NCI-H187 treated with DMSO at 0.1 percent for 48 hours (cell line): ENCODE data around the gene ULK3.

ENCODE experiments used
- DNase-seq: peaks from one replicate; lab custom pipeline; 2025; lab: John Stamatoyannopoulos, UW

The ULK3 gene

DNA sequence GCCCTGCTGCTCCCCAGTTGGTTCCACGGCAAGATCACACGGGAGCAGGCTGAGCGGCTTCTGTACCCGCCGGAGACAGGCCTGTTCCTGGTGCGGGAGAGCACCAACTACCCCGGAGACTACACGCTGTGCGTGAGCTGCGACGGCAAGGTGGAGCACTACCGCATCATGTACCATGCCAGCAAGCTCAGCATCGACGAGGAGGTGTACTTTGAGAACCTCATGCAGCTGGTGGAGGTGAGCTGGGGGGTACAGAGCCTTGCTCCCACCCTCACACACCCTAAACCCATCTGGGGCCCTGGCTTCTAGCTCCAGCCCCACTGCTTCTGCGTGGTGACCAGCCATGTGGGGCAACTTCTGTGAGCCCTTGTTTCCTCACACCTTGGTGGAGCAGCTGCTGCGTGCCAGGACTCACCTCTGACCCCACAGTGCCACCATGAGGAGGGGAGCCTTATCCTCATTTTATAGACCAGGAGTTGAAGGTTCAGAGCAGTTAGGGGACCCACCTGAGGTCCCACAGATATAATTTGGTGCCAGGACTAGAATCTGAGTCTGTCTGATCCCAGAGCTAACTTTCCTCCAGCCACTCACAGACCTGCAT, 43.6 kb downstream of the ULK3 start:
- no peak for DNase-seq

DNA sequence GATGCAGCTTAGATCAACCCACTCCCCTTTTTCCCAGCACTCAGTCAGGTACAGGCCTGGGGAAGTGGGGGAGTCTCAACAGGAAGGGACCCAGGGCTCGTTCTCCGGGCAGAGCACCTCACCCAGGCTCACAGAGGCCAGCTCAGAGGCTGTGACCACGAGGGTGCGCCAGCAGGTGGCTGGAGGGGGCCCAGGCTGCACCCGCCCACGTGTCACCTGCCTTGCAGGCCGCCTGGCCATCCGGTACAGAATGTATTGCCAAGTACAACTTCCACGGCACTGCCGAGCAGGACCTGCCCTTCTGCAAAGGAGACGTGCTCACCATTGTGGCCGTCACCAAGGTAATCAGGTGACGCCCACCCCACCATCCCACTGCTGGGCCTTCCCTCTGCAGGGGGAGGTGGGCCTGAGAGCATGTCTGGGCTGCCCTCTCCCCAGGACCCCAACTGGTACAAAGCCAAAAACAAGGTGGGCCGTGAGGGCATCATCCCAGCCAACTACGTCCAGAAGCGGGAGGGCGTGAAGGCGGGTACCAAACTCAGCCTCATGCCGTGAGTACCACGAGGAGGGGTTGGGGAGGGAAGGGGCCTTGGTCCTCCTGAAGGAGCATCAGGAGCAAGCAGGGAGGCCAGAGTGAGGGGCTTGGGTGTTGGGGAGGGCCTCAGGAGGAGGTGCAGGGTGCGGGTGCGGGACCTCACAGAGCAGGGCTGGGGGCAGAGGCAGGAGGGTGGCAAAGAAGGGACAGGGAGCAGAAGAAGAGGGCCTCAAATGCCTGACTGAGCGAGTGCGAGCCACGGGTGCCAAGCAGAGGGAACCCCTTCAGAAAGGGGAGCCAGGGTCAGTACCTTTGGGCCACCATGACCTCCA, 44.3 kb downstream of the ULK3 start:
- no peak for DNase-seq

DNA sequence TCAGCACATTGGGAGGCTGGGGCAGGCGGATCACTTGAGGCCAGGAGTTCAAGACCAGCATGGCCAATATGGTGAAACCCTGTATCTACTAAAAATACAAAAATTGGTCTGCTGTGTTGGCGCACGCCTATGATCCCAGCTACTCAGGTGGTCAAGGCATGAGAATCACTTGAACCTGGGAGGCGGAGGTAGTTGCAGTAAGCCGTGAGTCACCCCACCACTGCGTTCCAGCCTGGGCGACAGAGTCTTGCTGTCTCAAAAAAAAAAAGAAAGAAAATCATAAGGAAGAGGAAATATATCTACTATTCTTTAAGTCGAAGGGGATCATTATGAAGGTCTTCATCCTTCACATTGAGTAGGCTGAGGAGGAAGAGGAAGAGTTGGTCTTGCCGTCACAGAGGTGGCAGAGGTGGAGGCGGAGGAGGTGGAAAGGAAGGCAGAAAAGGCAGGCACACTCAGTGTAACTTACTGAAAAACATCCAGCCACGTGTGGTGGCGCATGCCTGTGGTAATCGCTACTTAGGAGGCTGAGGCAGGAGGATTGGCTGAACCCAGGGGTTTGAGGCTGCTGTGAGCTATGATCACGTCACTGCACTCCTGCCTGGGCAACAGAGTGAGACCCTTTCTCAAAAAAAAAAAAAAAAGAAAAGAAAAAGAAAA, 46.9 kb downstream of the ULK3 start:
- DNase-seq: no peak

DNA sequence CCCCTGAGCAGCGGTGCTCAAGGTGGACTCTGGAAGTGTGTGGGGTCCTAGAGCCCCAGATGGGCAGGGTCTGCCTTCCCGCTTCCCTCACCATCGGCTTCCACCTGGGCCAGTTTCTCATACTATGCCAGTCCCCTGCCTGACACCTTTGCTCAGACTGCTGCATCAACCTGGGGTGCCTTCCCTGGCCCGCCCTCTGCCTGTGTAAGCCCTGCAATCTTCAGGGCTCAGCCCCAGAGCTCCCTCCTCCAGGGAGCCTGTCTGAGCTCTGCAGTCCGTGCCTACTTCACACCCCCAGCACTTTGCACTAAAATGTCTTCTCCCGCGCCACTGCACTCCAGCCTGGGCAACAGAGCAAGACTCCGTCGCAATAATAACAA, 48.0 kb downstream of the ULK3 start:
- no peak for DNase-seq

DNA sequence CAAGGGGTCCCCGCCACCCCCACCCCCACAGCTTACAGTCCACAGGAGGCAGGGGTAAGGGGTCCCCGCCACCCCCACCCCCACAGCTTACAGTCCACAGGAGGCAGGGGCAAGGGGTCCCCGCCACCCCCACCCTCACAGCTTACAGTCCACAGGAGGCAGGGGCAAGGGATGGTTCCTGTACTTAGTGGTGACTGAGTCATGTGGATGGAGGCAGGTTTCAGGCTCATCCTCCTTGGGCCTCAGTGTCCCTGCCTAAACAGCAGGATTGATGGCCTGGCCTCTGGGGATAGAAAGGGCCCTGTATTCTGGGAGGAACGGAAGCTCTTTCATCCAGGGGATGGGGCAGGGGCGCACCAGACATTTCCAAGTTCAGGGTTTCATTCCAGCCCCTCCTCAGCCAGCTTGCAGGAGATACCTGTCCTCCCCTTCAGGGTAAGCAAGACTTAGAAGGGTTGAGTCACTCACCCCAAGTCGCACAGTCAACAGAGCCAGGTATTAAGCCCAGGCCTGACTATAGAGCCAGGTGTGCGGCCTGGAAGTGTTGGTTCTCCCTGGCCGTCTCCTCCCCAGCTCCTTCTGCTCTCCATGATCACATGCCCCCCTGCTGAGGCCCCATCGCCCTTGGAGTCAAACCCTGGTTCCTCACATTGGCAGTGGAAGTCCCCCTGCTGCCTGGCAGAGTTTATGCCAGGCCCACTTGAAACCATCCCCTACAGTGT, 48.5 kb downstream of the ULK3 start:
- no peak for DNase-seq

DNA sequence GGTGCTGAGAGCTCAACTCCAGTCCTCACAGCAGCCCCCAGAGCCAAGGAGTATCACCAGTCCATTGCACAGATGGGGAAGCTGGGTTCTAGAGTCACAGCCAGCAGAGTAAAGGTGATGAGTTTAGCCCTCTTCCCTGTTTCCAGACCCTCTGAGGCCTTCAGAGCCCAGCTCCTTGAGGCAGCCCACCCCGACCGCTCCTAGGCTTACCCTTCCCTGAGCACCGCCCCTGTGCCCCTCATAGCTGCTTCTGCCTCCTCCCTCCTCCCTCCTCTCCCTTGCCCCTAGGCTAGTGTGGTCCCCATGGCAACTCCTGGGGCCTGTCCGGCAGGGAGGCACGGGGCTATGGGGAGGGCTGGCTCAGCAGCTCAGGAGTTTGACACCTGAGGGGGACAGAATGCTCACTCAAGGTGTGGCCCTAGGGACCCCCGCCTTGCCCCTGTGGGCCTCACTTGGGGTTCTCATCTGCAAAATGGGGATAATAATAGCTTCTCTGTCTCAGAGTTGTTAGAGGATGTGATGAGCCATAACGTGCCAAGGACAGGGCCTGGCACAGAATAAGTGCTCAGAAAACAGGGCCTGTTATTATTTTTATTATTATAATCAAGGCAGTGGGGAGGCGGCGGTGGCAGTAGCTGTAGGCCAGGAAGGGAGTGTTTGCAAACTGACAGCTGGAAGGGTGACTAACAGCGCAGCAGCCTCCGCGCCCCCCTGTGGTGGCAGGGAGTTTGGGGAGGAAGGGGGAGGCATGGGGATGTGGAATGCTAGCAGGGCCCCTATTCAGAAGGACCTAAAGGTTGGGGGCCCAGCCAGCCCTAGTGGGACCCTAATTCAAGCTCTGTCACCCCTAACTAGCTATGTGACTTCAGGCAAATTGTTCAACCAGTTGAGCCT, 49.6 kb downstream of the ULK3 start:
- DNase-seq: no peak

DNA sequence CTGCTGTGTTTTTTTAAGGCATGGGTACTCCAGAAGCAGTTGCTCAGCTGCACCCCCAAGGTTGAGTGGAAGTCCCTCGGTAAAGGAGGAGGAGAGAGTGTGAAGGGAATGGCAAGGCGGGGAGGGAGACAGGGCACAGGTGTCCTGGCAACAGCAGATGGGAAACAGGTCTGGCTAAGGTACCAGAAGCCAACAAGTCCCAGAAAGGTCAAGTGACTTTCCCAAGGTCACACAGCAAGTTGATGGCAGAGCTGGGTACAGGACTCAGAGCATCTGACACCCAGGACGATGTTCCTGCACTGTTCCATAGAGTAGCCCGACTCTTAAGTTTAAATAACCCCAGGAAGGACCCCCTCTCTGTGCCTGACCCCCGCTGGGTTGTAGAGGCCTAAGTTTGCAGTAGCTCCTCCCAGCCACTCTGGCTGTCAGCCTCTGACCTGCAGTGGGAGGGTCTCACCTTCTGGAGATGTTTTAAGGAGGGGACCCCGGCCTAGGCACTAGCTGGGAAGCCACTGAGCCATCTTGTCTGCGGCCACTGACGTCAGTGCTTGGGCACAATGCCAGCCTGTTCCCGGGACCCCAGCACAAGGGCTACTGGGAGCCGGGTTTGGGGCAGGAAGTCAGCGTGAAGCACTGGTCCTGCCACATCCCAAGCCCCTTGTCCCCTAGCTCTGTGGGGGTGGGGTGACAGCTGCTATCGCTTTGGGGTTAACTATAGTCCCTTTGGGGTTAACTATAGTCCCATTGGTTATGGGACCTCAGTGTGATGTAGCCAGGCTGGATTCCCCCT, 50.5 kb downstream of the ULK3 start:
- no peak for DNase-seq

DNA sequence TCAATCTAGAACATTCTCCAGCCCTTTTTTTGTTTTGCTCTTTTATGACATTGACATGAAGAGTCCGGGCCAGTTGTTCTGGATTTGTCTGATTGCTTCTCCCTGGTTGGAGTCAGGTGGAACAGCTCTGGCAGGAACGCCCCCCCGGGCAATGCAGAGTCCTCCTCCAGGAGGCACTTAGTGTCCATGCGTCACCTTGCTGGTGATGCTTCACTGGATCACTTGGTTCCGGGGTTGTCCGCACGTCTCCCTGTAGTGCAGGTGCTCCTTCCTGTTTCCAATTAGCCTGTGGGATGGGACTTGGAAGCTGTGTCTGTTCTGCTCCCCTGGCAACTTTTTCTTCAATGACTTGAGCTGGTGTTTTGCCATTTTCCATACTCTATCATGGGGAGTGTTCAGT, 51.3 kb downstream of the ULK3 start:
- DNase-seq: no peak

DNA sequence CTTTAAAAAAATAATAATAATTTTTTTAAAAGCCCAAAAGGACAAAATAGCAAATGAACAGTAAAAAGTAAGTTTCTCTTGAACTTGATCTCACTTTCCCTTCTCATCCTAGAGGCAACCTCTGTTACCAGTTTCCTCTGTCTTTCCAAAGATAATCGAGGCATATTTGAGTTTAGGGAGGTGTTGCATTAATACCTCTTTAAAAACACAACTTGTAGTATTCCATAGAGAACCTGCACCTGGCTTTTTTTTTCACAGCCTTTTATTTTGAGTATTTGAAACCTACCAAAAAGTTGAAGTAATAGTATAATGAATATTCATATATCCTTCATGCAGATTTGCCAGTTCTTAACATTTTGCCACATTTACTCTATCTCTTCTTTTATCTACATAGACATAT, 51.9 kb downstream of the ULK3 start:
- DNase-seq: no peak

DNA sequence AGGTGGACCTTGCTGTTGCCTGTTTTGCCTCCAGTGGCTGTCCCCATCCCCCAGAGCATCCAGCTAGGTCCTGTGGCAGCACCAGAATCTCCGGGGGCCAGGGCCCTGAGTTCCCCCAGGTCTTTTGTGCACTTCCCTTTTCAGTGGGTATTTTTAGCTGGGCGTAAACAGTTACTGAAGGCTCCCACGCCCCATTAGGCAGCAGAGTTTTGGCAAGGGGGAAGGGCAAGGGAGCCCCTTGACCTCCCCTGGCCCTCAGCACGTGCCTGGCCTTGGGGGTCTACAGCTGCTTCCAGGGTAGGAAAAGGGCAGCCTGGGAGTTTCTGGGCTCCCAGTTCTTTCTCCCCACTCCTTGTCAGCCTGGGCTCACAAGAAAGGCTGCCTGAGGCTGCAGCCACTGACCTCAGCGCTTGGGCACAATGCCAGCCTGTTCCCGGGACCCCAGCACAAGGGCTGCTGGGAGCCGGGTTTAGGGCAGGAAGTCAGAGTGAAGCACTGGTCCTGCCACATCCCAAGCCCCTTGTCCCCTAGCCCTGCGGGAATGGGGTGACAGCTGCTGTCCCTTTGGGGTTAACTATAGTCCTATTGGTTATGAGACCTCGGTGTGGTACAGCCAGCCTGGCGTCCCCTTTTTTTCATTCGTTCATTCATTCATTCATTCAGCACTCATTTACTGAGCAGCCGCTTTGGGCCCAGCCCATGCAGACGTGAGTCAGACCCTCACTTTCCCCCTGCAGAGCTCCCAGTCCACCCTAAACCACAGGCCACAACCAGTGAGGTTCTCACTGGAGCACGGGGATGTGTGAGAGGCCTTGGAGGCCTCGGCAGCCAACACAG, 52.7 kb downstream of the ULK3 start:
- DNase-seq: no peak

DNA sequence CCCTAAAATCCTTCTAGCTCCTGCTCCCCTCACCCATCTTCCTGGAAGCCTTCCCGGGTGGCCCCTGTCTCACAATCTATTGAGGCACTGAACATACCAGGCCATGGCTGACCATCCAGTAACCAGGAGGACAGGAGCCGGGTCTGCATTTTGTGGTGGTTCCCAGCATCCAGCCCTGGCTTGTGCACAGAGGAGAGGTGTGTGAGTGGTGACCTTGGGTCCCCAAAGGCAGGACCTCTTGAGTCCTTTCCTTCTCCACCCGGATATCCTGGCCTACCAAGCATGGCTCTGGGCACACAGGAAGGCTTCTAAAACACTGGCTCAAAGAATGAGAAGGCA, 53.2 kb downstream of the ULK3 start:
- DNase-seq: no peak

DNA sequence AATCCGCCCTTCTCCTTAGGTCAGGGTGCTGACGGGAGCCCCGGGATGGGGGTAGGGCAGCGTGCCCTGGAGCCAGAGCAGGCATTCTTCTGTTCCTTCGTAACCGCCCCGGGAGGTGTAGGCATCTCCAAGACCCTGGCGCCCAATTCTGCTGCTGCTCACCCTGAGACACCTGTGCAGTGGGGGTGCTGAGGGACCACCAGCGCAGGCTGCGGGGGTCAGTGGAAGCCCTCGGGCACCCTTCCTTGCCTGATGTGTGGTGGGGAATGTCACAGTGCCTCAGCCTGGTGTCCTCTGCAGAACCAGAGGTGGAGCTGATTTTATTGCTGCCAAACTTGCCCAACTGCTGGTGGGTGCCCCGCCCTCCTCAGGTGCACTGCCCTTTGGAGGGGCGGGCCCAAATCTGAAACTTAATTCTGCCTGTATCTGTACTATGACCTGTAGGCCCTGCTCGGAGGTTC, 53.8 kb downstream of the ULK3 start:
- no peak for DNase-seq

DNA sequence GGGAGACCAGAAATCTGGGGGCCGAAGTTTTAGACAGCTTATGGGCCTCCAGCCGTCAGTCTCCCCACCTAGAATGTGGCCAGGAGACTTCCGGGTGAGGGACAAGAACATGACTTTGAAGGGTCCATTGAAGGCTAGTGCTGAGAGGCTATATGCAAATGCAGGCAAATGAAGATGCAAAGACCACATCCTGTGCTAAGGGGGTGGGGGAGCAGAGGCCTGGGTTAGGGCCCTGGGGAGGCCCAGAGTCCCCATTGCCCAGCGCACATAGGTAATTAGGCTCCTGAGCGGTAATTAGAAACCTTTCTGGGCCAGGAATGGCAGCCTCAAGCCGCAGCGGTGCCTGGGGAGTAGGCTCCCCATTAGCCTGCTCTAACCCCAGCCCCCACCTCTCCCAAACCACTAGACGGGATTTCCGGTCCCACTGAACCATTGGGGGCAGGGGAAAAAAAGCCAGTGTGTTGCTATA, 54.2 kb downstream of the ULK3 start:
- no peak for DNase-seq

DNA sequence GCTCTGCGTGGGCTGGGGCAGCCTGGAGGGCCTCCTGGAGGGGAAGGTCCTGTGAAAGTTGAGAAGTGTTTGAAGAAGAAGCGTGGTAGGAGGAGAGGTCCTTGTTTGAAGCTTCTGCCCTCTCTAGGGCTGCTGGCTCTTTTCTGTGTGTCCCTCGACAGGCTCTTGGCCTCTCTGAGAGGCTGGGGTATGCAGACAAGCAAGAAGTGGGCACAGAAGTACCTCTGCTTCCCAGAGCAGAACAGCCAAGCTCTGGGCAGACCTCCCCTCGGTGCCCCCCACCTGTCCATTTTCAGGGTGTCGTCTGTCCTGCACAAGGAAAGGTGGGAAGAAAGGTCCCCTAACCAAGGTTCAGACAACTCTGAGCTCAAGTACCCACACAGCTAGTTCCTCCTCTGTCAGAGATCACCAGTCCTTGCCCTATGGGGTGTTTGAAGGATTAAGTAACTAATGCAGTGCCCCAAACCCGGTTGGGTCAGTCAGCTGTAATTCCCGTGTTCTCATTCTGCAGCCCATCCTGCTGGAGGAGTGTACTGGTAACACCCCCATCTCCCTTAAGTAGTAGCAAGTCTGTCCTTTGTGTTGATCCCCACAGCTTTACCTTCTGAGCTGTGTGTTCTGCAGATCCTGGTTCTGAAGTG, 54.8 kb downstream of the ULK3 start:
- DNase-seq: no peak

DNA sequence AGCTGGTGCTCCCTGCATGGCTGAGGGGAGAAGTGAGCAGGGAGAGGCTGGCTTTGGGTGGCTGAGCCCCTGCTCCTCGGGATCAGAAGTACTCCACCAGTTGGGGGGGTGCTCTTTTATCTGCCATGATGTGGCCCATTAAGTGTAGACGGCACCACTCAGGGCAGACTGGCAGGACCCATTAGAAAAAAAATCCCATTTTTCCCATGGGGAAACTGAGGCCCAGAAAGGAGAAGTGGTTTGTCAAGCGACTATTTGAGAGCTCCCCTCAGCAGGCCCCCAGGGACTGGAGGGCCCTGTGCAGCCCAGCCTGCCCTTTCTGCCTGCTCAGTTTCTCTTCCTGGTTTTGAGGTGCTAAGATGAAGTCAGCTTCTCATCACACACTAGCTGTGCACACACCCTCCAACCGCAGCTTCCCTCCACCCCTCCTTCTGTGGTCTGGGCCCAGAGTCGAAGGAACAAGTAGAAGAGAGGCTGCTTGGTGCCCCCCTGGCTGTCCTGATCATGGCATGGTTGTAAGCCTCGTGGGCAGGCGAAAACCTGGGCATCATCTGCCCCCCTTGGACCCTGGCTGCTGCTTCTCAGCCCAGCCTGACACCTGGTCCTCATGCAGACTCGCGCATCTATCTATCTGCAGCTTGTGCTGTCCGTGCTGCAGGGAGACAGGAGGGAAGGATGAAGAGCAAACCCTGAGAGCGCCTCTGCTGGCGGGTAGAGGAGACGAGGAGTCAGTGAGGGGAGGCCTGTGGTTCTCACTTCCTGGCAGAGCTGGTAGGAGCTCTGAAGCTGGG, 55.5 kb downstream of the ULK3 start:
- DNase-seq: no peak

DNA sequence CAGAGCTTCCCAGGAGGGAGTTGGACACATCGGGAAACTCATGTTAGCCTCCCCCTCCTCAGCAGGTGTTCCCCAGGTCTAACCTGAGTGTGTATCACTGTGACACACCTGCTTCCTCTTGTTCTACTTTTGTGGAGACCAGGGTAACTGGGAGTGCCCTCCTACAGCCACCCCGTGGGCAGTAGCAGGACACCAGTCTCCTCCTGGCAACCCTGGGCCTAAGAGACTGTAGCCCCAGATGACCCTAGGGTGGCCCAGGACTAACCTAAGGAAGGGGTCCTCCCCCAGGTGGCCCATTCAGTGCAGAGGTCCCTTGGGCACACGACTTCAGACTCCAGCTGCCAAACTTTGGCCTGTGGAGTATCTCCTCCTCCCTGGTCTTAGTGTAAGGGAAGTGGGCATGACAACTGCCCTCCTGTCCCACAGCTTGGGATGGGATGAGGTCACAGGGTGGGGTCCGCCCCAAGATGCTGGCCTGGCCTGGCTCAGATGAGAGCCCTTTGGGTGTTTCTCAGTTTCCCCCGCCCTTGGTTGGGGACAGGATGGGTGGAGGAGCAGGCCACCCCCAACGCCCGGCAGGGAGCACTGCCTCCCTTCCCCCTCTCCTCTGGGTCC, 56.3 kb downstream of the ULK3 start:
- no peak for DNase-seq
